DND-41 (cell line): ENCODE data around the gene CLDN6.

ENCODE experiments used
- ATAC-seq: fragments of 200-7000 bp; cut with Tn5 transposase; 3 replicates; pipeline ENCODE4 v1.9.1; 2021; ENCODE audit warnings: low read depth; ENCODE audit not compliant: insufficient read depth
- DNase-seq: peaks from one replicate; pipeline ENCODE4 v3.0.0-alpha.2; 2020
- H2AFZ ChIP-seq: 2 replicates; pipeline ENCODE4 v1.6.0; 2012; ENCODE audit warnings: low read depth, low read length
- H3K27ac ChIP-seq: 2 replicates; pipeline ENCODE4 v1.5.1; 2012; ENCODE audit warnings: low read length, inconsistent platforms
- H3K27me3 ChIP-seq: fragments of 200-600 bp; sonication (generic); 2 replicates; pipeline ENCODE4 v1.6.0; 2012; ENCODE audit warnings: low read length, mild to moderate bottlenecking, inconsistent platforms; ENCODE audit not compliant: insufficient read depth, poor library complexity
- H3K36me3 ChIP-seq: 2 replicates; pipeline ENCODE4 v1.5.1; 2012; ENCODE audit warnings: low read length, inconsistent platforms; ENCODE audit not compliant: insufficient read depth
- H3K4me1 ChIP-seq: 2 replicates; pipeline ENCODE4 v1.5.1; 2012; ENCODE audit warnings: mild to moderate bottlenecking, low read length; ENCODE audit not compliant: insufficient read depth
- H3K4me2 ChIP-seq: 2 replicates; pipeline ENCODE4 v1.6.0; 2012; ENCODE audit warnings: mild to moderate bottlenecking, moderate library complexity, low read length, inconsistent platforms; ENCODE audit not compliant: insufficient read depth
- H3K4me3 ChIP-seq, 2 experiments: fragments of 200-600 bp in 1 of 2; shearing (Covaris generic) in 1 of 2; 2 replicates each; pipeline ENCODE4 v1.5.1; 2012 to 2016; ENCODE audit warnings: inconsistent platforms in 2 of 2, low read length in 2 of 2, mild to moderate bottlenecking in 2 of 2, low read depth in 1 of 2, moderate library complexity in 1 of 2
- H3K79me2 ChIP-seq: 2 replicates; pipeline ENCODE4 v1.6.0; 2012; ENCODE audit warnings: low read length, inconsistent platforms; ENCODE audit not compliant: insufficient read depth
- H3K9ac ChIP-seq: 2 replicates; pipeline ENCODE4 v1.6.0; 2012; ENCODE audit warnings: low read depth, mild to moderate bottlenecking, inconsistent platforms, low read length, moderate library complexity
- H3K9me3 ChIP-seq: 2 replicates; pipeline ENCODE4 v1.5.1; 2012; ENCODE audit warnings: low read length, moderate library complexity, mild to moderate bottlenecking, inconsistent platforms; ENCODE audit not compliant: insufficient read depth, severe bottlenecking
- H4K20me1 ChIP-seq: 2 replicates; pipeline ENCODE4 v1.6.0; 2012; ENCODE audit warnings: low read length; ENCODE audit not compliant: insufficient read depth
- EZH2 ChIP-seq: IDR thresholded peaks from 3 replicates; pipeline ENCODE4 v1.6.1; 2012; ENCODE audit warnings: borderline replicate concordance, low read depth, mild to moderate bottlenecking, moderate library complexity, low read length, inconsistent platforms; ENCODE audit not compliant: severe bottlenecking
- TF ChIP-seq, protein P1 (sequence below): IDR thresholded peaks from 2 replicates; pipeline ENCODE4 v1.5.1; 2012; ENCODE audit warnings: borderline replicate concordance, low read length, moderate library complexity, mild to moderate bottlenecking; ENCODE audit not compliant: poor library complexity, severe bottlenecking; ENCODE audit errors: extremely low read depth

CLDN6 gene

DNA sequence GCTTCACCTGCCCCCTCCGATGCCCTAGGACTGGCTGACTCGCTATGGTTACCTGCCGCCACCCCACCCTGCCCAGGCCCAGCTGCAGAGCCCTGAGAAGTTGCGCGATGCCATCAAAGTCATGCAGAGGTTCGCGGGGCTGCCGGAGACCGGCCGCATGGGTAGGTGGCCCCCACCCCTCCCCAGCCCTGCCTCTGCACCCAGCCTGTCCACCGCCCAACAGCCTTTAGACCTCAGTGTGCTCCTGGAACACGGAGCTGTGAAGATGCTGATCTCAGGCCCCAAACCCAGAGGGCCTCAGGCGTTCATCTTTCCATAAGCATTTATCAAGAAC lies 29.4 kb upstream of the CLDN6 start:
- Histone ChIP-seq H3K9me3 (no peaks in the 10 kb centered on the region), H3K9ac (no peak overlapping the region), H3K4me1 (peaks cover 10% of the 10 kb centered on the region), H4K20me1 (peaks cover 2% of the 10 kb centered on the region; the same call in 1 of the 2 replicates), H3K79me2 (no peaks in the 10 kb centered on the region), H3K4me2 (no peak overlapping the region), H3K36me3 (no peaks in the 10 kb centered on the region), H3K27me3 (peaks cover 25% of the 10 kb centered on the region), H3K27ac (no peak overlapping the region), H2AFZ (no peak overlapping the region), H3K4me3 (no peak overlapping the region)
- ATAC-seq (no peak), DNase-seq (no peak)
- TF ChIP-seq, protein P1, sequence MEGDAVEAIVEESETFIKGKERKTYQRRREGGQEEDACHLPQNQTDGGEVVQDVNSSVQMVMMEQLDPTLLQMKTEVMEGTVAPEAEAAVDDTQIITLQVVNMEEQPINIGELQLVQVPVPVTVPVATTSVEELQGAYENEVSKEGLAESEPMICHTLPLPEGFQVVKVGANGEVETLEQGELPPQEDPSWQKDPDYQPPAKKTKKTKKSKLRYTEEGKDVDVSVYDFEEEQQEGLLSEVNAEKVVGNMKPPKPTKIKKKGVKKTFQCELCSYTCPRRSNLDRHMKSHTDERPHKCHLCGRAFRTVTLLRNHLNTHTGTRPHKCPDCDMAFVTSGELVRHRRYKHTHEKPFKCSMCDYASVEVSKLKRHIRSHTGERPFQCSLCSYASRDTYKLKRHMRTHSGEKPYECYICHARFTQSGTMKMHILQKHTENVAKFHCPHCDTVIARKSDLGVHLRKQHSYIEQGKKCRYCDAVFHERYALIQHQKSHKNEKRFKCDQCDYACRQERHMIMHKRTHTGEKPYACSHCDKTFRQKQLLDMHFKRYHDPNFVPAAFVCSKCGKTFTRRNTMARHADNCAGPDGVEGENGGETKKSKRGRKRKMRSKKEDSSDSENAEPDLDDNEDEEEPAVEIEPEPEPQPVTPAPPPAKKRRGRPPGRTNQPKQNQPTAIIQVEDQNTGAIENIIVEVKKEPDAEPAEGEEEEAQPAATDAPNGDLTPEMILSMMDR: no peak
- no peak for TF ChIP-seq EZH2

DNA sequence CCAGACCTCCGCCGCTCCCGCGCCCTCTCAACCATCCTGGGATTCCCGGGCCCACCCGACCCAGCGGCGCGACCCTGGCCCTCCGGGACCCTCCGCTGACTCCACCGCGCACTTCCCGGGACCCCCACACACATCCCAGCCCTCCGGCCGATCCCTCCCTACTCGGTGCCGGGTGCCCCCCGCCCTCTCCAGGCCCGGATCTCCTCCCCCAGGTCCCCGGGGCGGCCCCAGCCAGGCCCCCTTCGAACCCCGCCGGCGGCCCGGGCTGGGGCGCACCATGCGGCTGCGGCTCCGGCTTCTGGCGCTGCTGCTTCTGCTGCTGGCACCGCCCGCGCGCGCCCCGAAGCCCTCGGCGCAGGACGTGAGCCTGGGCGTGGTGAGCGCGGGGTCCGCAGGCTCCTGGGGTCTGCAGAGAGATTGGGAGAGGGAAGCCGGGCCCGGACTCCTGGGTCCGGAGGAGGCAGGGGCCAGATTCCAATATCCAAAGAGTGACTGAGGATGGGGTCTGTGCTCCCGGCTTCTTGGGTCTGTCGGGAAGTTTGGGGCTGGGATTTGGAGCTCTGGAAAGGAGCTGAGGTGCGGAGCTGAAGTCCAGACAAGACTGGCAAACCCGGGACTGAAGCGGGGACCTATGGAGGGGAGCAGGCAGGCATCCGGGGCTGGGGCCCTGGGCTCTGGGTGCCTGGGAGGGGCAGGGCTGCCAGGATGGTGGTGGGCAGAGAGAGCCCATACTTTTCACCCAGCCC lies 28.8 kb upstream of the CLDN6 start:
- Histone ChIP-seq H3K27me3 (peaks cover 25% of the 10 kb centered on the region), H3K4me3 (no peak overlapping the region), H3K4me1 (peaks cover 10% of the 10 kb centered on the region), H3K36me3 (no peaks in the 10 kb centered on the region), H3K27ac (no peak overlapping the region), H3K79me2 (no peaks in the 10 kb centered on the region), H3K9ac (no peak overlapping the region), H2AFZ (no peak overlapping the region), H3K4me2 (no peak overlapping the region), H4K20me1 (peaks cover 2% of the 10 kb centered on the region; the same call in 1 of the 2 replicates), H3K9me3 (no peaks in the 10 kb centered on the region)
- DNase-seq: no peak
- no peak for TF ChIP-seq EZH2
- TF ChIP-seq, protein P1: no peak
- ATAC-seq: no peak

DNA sequence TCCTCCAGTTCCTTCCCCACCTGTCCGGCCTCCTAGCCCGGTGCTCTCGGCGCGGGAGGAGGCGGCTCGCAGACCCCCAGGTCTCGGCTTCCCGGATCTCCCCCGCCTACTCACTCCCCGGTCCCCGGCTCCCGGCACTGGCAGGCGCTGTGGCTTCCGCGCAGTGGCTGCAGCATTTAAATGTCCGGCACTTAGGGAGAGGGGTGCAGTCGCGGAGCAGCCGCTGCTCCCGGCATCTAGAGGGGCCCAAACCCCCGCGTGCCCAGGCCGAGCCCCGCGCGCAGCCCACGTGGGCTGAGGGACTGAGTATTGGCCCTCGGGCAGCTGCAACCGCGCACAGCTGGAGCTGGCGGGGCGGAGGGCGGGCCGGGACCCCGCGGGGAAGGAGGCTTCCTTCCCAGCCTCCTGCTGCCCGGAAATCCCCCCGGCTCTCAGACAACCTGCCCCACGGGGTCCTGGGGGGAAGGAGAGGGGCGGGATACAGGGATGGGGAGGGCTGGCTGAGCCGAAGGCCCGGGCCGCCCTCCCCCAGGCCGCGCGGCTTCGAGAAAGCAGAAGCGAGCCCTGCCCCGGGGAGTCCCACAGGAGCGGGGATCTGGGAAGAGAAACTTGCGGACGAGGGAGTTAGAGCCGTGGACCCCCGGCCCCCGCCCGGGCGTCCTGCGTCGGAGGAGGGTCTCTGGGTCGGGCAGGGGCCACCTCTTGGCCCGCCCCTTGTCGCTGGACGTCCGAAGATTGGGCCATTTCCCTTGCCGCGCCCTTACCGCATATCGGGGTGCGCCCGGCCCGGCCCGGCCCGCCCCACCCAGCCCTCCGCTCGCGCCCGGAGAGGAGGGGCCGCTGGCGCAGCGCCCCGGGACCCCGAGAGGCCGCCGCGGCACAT lies 28.0 kb upstream of the CLDN6 start, which contains the start of gene MMP25:
TSS of gene MMP25 (plus strand) at position 804 of the 883 bp plus-strand sequence. CDS start 357 bp downstream, outside the sequence.
- no peak within 1 kb of the TSS for H3K27ac ChIP-seq
- DNase-seq: no peak
- H3K4me3 ChIP-seq: peak within 1 kb of the TSS in 1 of 2 experiments; percentile 34; a peak in 3 of 4 replicates
- H3K36me3 ChIP-seq: no peaks in the 10 kb centered on the region
- peak within 1 kb of the TSS; percentile 55 for H2AFZ ChIP-seq
- H3K79me2 ChIP-seq: no peaks in the 10 kb centered on the region
- H3K4me1 ChIP-seq: peaks cover 10% of the 10 kb centered on the region
- peaks cover 2% of the 10 kb centered on the region; the same call in 1 of the 2 replicates for H4K20me1 ChIP-seq
- TF ChIP-seq, protein P1: no peak
- peak; percentile 86 for TF ChIP-seq EZH2
- H3K4me2 ChIP-seq: peak within 1 kb of the TSS; percentile 60
- peaks cover 25% of the 10 kb centered on the region for H3K27me3 ChIP-seq
- peak; percentile 56 for ATAC-seq
- H3K9me3 ChIP-seq: no peaks in the 10 kb centered on the region
- H3K9ac ChIP-seq: peak within 1 kb of the TSS; percentile 39; the same call in 1 of the 2 replicates
